HCT116 (cell line): ENCODE measurements around the gene EPHA3.

Source experiments
- CEBPB ChIP-seq: IDR thresholded peaks from 2 replicates; pipeline ENCODE4 v1.6.1; 2012; ENCODE audit warnings: low read depth
- TF ChIP-seq, protein P1 (sequence below), 3 experiments: fragments of 200-600 bp in 1 of 3; sonication (generic) in 1 of 3; IDR thresholded peaks in 2 of 3; conservative IDR thresholded peaks in 1 of 3; 2 replicates each; pipeline ENCODE4 v1.5.1; 2012 to 2017; ENCODE audit warnings: low read depth in 2 of 3, low read length in 2 of 3, antibody characterized with exemption in 1 of 3, borderline replicate concordance in 1 of 3, control low read depth in 1 of 3, mild to moderate bottlenecking in 1 of 3, mixed read lengths in 1 of 3, mixed run types in 1 of 3, moderate library complexity in 1 of 3; ENCODE audit not compliant: insufficient read depth in 1 of 3
- TF ChIP-seq, protein P2 (sequence below): IDR thresholded peaks from 2 replicates; pipeline ENCODE4 v1.6.1; 2012; ENCODE audit warnings: low read depth

DNA sequence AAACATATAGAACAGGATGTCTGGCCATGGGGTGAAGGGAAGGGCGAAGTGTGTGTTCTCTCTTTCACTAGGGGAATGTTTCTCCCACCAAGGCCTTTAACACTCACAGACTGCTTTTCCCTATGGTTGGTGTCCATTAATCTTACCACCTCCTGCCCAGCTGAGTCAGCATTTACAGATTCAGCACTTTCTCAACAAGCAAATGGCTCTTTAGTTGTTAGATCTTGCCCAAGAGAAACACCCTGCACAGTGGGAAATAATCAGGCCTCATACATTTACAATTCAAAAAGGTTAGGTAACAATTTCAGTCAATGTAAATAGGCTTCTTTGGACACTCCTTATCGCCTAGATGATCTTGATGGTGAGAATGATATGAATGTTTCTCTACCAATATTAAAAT is 418.2 kb downstream of the EPHA3 start:
- TF ChIP-seq, protein P1, sequence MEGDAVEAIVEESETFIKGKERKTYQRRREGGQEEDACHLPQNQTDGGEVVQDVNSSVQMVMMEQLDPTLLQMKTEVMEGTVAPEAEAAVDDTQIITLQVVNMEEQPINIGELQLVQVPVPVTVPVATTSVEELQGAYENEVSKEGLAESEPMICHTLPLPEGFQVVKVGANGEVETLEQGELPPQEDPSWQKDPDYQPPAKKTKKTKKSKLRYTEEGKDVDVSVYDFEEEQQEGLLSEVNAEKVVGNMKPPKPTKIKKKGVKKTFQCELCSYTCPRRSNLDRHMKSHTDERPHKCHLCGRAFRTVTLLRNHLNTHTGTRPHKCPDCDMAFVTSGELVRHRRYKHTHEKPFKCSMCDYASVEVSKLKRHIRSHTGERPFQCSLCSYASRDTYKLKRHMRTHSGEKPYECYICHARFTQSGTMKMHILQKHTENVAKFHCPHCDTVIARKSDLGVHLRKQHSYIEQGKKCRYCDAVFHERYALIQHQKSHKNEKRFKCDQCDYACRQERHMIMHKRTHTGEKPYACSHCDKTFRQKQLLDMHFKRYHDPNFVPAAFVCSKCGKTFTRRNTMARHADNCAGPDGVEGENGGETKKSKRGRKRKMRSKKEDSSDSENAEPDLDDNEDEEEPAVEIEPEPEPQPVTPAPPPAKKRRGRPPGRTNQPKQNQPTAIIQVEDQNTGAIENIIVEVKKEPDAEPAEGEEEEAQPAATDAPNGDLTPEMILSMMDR (IDR thresholded peaks at IDR 0.05 in 2 of 3, conservative IDR thresholded peaks at IDR 0.05 in 1 of 3; ENCODE audit: borderline replicate concordance in 1 of 3, insufficient read depth in 1 of 3, low read depth in 2 of 3, low read length in 2 of 3): no peak
- TF ChIP-seq, protein P2, sequence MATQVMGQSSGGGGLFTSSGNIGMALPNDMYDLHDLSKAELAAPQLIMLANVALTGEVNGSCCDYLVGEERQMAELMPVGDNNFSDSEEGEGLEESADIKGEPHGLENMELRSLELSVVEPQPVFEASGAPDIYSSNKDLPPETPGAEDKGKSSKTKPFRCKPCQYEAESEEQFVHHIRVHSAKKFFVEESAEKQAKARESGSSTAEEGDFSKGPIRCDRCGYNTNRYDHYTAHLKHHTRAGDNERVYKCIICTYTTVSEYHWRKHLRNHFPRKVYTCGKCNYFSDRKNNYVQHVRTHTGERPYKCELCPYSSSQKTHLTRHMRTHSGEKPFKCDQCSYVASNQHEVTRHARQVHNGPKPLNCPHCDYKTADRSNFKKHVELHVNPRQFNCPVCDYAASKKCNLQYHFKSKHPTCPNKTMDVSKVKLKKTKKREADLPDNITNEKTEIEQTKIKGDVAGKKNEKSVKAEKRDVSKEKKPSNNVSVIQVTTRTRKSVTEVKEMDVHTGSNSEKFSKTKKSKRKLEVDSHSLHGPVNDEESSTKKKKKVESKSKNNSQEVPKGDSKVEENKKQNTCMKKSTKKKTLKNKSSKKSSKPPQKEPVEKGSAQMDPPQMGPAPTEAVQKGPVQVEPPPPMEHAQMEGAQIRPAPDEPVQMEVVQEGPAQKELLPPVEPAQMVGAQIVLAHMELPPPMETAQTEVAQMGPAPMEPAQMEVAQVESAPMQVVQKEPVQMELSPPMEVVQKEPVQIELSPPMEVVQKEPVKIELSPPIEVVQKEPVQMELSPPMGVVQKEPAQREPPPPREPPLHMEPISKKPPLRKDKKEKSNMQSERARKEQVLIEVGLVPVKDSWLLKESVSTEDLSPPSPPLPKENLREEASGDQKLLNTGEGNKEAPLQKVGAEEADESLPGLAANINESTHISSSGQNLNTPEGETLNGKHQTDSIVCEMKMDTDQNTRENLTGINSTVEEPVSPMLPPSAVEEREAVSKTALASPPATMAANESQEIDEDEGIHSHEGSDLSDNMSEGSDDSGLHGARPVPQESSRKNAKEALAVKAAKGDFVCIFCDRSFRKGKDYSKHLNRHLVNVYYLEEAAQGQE: no peak
- no peak for TF ChIP-seq CEBPB
